ENCODE results near the gene DNM2.
A peak's percentile ranks its signal among the peaks of the same experiment; 100 is the strongest.

DNA sequence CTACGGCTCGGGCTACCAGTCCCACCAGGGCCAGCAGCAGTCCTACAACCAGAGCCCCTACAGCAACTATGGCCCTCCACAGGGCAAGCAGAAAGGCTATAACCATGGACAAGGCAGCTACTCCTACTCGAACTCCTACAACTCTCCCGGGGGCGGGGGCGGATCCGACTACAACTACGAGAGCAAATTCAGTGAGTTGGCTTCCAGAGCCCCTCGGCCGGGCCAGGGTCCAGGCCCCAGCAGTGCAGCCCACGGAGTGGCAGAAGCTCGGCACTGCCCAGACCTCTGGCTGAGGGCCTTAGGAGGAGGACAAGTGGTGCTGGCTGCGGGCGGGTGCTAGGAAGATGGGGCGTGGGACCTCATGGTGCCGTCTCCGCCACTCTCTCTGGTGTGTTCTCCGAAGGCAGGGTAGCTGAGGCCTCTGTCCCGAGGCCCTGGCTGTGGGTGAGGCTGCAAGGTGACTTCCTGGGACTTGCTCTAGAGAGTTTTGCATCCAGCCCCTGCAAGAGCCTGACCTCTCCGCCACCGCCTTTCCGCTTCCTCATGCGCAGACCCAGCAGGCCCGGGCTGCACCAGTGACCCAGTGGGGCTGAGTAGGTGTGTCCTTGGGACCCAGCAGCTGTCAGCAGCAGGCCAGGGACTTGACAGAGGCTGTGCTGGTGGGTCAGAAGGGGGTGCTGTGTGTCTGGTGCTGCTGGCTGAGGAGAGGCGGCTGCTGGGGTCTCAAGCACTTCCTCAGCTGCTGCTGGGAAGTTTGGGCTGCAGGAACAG, 30.2 kb upstream of the DNM2 start:
- TF ChIP-seq CTCF (IDR thresholded peaks at IDR 0.05; ENCODE audit: insufficient read depth, low read length) (no peak), GABPA (IDR thresholded peaks at IDR 0.05; ENCODE audit: low read depth) (no peak), POLR2AphosphoS5 (IDR thresholded peaks at IDR 0.05; ENCODE audit: low read depth) (peak; percentile 30; the same call in 1 of the 2 replicates)
